ENCODE results near the gene GAMT.
"Not testable (repeated sequence)": the region's sequence is repeated elsewhere in the genome, so short reads cannot be mapped to it uniquely, and the experiment has no call there.

Gene GAMT

DNA sequence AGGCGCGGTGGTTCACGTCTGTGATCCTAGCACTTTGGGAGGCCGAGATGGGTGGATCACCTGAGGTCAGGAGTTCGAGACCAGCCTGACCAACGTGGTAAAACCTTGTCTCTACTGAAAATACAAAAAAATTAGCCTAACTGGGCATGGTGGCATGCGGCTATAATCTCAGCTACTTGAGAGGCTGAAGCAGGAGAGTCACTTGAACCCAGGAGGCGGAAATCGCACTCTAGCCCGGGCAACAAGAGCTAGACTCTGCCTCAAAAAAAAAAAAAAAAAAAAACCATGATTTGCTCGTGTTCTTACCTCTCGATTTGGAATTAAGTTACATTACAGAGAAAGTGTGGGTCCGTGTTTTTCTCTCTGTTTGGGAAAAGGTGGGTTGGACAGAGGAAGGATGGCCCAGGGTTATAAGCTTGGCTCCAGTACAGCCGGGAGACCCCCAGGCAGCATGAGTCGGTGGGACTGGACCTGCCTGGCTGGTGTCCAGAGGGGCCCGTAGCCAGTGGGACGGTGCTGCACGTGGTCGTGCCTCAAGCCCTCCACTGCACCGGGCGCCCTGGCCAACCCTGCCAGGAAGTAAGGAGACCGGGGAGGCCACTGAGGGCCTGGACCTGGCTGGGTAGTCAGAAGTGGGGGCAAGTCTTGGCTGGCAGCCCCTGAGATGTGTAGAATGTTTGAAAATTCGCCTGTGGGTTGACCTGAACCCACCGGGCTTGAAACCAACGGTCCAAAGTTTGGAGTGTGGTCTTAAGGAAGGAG lies 40.5 kb upstream of the GAMT start:
- Histone ChIP-seq H3K27ac (no peak overlapping the region), H3K36me3 (peaks cover 42% of the 10 kb centered on the region), H3K9ac (no peak overlapping the region), H4K20me1 (peaks cover 92% of the 10 kb centered on the region), H3K27me3 (peaks cover 23% of the 10 kb centered on the region), H3K4me1 (peaks cover 58% of the 10 kb centered on the region), H3K9me3 (no peaks in the 10 kb centered on the region), H3K4me2 (no peak overlapping the region), H3K4me3 (no peak overlapping the region)
- no peak for TF ChIP-seq Cebpa-rat (IDR thresholded peaks at IDR 0.05)

DNA sequence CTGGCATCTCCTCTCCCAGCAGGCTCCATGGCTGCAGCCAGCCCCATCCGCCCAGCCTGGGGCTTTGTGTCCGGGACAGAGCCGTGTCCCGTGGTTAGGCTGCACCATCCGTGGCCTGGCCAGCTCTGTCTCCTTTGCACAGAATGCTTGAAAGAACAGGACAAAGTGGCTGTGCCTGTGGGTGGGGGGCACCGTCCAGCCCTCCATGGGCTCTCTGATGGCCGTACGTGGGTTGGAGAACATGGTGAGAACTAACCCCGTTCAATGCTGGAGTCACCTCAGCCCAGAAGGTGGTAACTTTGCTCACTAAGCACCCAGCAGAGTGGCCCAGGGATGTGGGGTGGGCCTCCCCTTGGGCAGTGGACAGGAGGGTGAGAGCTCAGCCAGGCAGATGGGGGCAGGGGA lies 39.7 kb upstream of the GAMT start:
- H3K9me3 ChIP-seq = no peaks in the 10 kb centered on the region
- TF ChIP-seq Cebpa-rat (IDR thresholded peaks at IDR 0.05) = no peak
- peaks cover 14% of the 10 kb centered on the region for H3K27me3 ChIP-seq
- peaks cover 42% of the 10 kb centered on the region for H3K36me3 ChIP-seq
- H3K9ac ChIP-seq = 0 out of 2 replicates have a peak overlapping the region, but pooled peaks have one; percentile 36
- peaks cover 65% of the 10 kb centered on the region for H3K4me1 ChIP-seq
- H3K4me2 ChIP-seq = peak overlapping the region; percentile 95
- H3K4me3 ChIP-seq = no peak overlapping the region
- H4K20me1 ChIP-seq = peaks cover 92% of the 10 kb centered on the region
- no peak overlapping the region for H3K27ac ChIP-seq

GRCh38 chr19:1440418-1440801 lies 39.1 kb upstream of the GAMT start:
- no peak for TF ChIP-seq Cebpa-rat (IDR thresholded peaks at IDR 0.05)
- Histone ChIP-seq H3K27ac (no peak overlapping the region), H3K9ac (peak overlapping the region; percentile 100), H3K9me3 (no peaks in the 10 kb centered on the region), H3K4me2 (peak overlapping the region; percentile 95), H3K27me3 (peaks cover 8% of the 10 kb centered on the region), H3K36me3 (peaks cover 48% of the 10 kb centered on the region), H3K4me3 (peak overlapping the region; percentile 99; the same call in 1 of the 2 replicates), H4K20me1 (peaks cover 93% of the 10 kb centered on the region), H3K4me1 (peaks cover 68% of the 10 kb centered on the region)

DNA sequence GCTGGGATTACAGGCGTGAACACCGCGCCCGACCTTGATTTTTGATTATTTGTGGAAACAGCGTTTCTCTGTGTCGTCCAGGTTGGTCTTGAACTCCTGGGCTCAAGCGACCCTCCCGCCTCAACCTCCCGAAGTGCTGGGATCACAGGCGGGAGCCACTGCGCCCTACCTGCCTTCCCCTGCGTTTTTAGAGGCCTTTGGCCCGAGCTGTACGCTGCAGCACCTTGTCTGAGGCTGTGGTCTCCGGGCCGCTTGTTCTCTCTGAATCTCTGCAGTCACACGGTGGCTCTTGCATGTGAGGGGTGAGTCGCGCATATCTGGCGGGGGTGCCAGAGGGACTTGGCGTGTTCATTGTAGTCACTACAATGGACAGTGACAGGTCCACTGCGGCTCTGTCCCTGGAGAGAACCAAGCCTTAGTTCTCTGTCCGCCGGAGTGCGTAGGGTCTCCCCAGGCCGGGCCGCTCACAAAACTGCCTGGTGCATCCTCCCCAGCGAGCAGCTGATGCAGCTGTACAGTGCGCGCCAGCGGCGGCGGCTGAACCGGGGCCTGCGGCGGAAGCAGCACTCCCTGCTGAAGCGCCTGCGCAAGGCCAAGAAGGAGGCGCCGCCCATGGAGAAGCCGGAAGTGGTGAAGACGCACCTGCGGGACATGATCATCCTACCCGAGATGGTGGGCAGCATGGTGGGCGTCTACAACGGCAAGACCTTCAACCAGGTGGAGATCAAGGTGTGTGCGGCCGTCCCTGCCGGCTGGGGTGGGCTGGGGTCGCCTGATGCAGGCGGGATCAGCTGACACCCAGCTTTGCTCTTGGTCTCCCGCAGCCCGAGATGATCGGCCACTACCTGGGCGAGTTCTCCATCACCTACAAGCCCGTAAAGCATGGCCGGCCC lies 38.4 kb upstream of the GAMT start:
- peak overlapping the region; percentile 99 for H3K4me3 ChIP-seq
- H3K4me1 ChIP-seq = peaks cover 63% of the 10 kb centered on the region
- peak overlapping the region; percentile 100 for H3K27ac ChIP-seq
- peaks cover 93% of the 10 kb centered on the region for H4K20me1 ChIP-seq
- H3K4me2 ChIP-seq = peak overlapping the region; percentile 95
- not testable (repeated sequence) for H3K27me3 ChIP-seq, H3K9me3 ChIP-seq
- peak overlapping the region; percentile 100 for H3K9ac ChIP-seq
- H3K36me3 ChIP-seq = peaks cover 53% of the 10 kb centered on the region

DNA sequence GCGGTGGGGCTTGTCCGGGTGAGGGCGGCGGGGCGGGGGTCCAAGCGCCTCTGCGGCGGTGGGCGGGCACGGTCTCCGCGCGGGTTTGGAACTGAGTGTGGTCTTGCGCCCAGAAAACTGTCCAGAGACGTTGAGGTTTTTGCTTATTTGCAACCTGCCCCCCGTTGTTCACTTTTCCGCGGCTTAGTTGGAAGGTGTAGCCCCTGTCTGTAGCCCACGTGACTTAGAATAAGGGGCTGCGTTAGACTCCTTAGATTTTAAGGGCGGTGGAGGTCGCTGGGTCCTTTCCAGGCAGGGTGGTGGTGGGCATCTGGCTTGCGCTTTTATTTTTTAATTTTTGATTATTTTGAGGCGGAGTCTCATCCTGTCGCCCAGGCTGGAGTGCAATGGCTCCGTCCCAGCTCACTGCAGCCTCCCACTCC lies 37.6 kb upstream of the GAMT start:
- peaks cover 61% of the 10 kb centered on the region for H3K36me3 ChIP-seq
- H3K27ac ChIP-seq = peak overlapping the region; percentile 100
- TF ChIP-seq Cebpa-rat (IDR thresholded peaks at IDR 0.05) = no peak
- peak overlapping the region; percentile 100 for H3K9ac ChIP-seq
- peak overlapping the region; percentile 95 for H3K4me2 ChIP-seq
- peak overlapping the region; percentile 99 for H3K4me3 ChIP-seq
- no peaks in the 10 kb centered on the region for H3K27me3 ChIP-seq
- peaks cover 57% of the 10 kb centered on the region for H3K4me1 ChIP-seq
- peaks cover 93% of the 10 kb centered on the region for H4K20me1 ChIP-seq
- H3K9me3 ChIP-seq = no peaks in the 10 kb centered on the region

GRCh38 chr19:1438035-1438932 lies 36.9 kb upstream of the GAMT start, which contains the start of gene RPS15:
Gene RPS15, plus strand, starts transcription at chr19:1438396. Its CDS starts 30 bp downstream, at chr19:1438426.
- H3K9me3 ChIP-seq = no peaks in the 10 kb centered on the region
- peak within 1 kb of the TSS; percentile 99 for H3K4me3 ChIP-seq
- H3K27ac ChIP-seq = peak within 1 kb of the TSS; percentile 100
- TF ChIP-seq Cebpa-rat (IDR thresholded peaks at IDR 0.05) = no peak
- peaks cover 55% of the 10 kb centered on the region for H3K4me1 ChIP-seq
- H3K36me3 ChIP-seq = peaks cover 66% of the 10 kb centered on the region
- H3K27me3 ChIP-seq = no peaks in the 10 kb centered on the region
- peak within 1 kb of the TSS; percentile 95 for H3K4me2 ChIP-seq
- peak within 1 kb of the TSS; percentile 100 for H3K9ac ChIP-seq
- peaks cover 93% of the 10 kb centered on the region for H4K20me1 ChIP-seq

GRCh38 chr19:1437609-1438008 lies 36.3 kb upstream of the GAMT start:
- peaks cover 93% of the 10 kb centered on the region for H4K20me1 ChIP-seq
- H3K4me3 ChIP-seq = 0 out of 2 replicates have a peak overlapping the region, but pooled peaks have one; percentile 99
- H3K27ac ChIP-seq = no peak overlapping the region
- H3K4me2 ChIP-seq = peak overlapping the region; percentile 67
- H3K9me3 ChIP-seq = no peaks in the 10 kb centered on the region
- H3K9ac ChIP-seq = no peak overlapping the region; the same call in 1 of the 2 replicates
- H3K4me1 ChIP-seq = peaks cover 55% of the 10 kb centered on the region
- no peaks in the 10 kb centered on the region for H3K27me3 ChIP-seq
- peaks cover 66% of the 10 kb centered on the region for H3K36me3 ChIP-seq
- no peak for TF ChIP-seq Cebpa-rat (IDR thresholded peaks at IDR 0.05)

- H3K27me3 ChIP-seq = no peaks in the 10 kb centered on the region
- H3K27ac ChIP-seq = no peak overlapping the region
- no peak overlapping the region for H3K4me2 ChIP-seq
- no peak overlapping the region for H3K4me3 ChIP-seq
- peaks cover 66% of the 10 kb centered on the region for H3K36me3 ChIP-seq
- TF ChIP-seq Cebpa-rat (IDR thresholded peaks at IDR 0.05) = no peak
- H3K9me3 ChIP-seq = no peaks in the 10 kb centered on the region
- peaks cover 42% of the 10 kb centered on the region for H3K4me1 ChIP-seq
- peaks cover 92% of the 10 kb centered on the region for H4K20me1 ChIP-seq
- no peak overlapping the region for H3K9ac ChIP-seq
Measured at GRCh38 chr19:1435378-1435989, 34.1 kb upstream of the GAMT start.
